Activated naive CD4-positive, alpha-beta T cell treated with anti-CD3 and anti-CD28 coated beads for 36 hours (primary cell): ENCODE results near the gene TMEM203. TPM values are rescaled to one million over a fixed set of nuclear protein-coding genes. Genes with fewer than 3 reads are reported as not detected.

ENCODE experiments used
- CTCF ChIA-PET: fragments of 350-600 bp; sonication (Branson Sonifier 250); formaldehyde crosslinking; loops from one replicate; lab custom pipeline; 2021; ENCODE audit warnings: antibody characterized with exemption; lab: Charles Lee
- DNase-seq: peaks from one replicate; pipeline ENCODE4 v3.0.0-alpha.2; 2020
- H3K27ac Mint-ChIP-seq: one replicate; pipeline ENCODE4 v1.8.0; 2021; ENCODE audit warnings: mild to moderate bottlenecking, mixed read lengths
- H3K27me3 Mint-ChIP-seq: one replicate; pipeline ENCODE4 v1.8.0; 2021; ENCODE audit warnings: low read depth, mixed read lengths
- H3K36me3 Mint-ChIP-seq: one replicate; pipeline ENCODE4 v1.8.0; 2021; ENCODE audit warnings: low read depth, mixed read lengths
- H3K4me1 Mint-ChIP-seq: one replicate; pipeline ENCODE4 v1.8.0; 2021; ENCODE audit warnings: low read depth, mixed read lengths
- H3K4me3 Mint-ChIP-seq: one replicate; pipeline ENCODE4 v1.8.0; 2021; ENCODE audit warnings: mild to moderate bottlenecking, moderate library complexity, mixed read lengths
- H3K9me3 Mint-ChIP-seq: one replicate; pipeline ENCODE4 v1.8.0; 2021; ENCODE audit warnings: mixed read lengths
- intact Hi-C: fragments of 100-400 bp; cut with micrococcal nuclease; formaldehyde crosslinking; loops from one replicate; pipeline ENCODE4 v1.15.1; 2023
- total RNA-seq, 2 experiments: library from RNA; stranded (reverse); gene quantifications; one replicate each; pipeline ENCODE4 v1.2.3, GENCODE V29; 2021

TMEM203 gene
- total RNA-seq, 2 experiments from 2014 or later, result 21.8 to 23.2 TPM

DNA sequence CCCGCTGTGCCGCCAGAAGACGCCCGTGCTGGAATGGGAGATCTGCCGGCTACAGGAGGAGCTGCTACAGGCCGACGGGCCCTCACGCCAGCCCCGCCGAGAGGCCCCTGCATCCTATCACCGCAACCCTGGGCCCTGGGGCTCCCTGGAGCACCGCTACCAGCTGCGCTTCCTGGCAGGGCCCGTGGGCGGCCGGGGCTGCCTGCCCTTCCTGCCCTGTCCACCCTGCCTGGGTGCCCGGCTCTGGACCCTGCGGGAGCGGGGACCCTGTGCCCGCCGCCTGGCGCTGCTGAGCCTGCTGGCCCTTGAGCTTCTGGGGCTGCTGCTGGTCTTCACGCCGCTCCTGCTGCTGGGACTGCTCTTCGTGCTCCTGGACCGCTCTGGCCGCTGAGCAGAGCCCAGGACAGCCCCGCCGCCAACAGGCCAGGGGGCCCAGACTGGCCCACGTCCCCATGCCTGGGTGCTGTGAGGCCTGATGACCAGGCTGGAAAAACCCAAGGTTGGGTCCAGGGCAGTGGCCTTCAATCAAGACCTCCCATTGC is 12.8 kb upstream of the TMEM203 start:
- Mint-ChIP-seq H3K4me3 (no peak overlapping the region), H3K36me3 (no peaks in the 10 kb centered on the region), H3K27ac (no peak overlapping the region), H3K4me1 (peaks cover 1% of the 10 kb centered on the region), H3K27me3 (no peaks in the 10 kb centered on the region), H3K9me3 (no peaks in the 10 kb centered on the region)
- intact Hi-C loops, result no loop called here
- CTCF ChIA-PET, result no interaction called here
- DNase-seq, result no peak

DNA sequence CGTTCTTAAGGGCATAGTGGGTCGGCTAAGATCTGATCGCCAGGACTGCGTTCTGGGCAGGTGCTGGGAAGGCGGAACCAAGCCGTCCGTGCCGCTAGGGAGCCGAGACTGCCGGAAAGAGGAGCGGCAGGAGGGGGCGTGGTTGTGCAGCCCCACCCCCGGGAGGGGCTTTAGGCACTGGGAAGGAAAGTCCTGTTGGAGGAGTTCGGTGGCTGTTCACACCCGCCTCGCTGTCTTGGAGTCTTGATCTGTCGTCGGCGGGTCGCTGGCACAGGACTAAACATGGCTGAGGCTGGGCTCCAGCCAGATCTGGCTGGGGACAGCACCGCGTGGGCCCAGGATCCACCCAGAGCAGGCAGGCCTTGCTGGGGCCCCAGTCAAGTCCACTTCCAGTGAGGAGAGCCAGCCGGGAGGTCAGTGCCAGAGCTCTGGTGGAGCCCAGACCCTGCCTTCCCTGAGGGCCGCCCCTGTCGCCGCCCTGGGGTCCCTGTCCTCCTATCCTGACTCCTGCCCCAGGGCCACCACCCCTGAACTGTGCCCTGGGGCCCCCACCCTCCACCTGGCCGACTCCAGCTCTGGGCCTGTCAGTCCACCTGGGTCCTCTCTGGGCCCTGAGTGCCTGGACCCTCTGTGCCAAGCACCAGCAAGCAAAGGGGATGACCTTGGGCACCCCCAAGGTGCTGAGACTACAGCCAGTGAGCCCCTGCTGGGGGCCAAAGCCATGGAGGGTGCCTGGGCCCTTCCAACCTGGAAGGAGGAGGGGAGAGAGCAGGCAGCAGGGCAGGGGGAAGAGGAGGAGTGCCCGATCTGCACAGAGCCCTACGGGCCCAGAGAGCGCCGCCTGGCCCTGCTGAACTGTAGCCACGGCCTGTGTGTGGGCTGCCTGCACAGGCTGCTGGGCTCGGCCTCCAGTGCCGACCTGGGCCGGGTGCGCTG is 12.1 kb upstream of the TMEM203 start:
- CTCF ChIA-PET, result interaction anchor here (0.7 kb wide), 1 partner anchor 11 kb away, joined by 5 read pairs; no protein-coding TSS in a partner anchor
- Mint-ChIP-seq H3K27me3 (no peaks in the 10 kb centered on the region), H3K27ac (no peak overlapping the region)

DNA sequence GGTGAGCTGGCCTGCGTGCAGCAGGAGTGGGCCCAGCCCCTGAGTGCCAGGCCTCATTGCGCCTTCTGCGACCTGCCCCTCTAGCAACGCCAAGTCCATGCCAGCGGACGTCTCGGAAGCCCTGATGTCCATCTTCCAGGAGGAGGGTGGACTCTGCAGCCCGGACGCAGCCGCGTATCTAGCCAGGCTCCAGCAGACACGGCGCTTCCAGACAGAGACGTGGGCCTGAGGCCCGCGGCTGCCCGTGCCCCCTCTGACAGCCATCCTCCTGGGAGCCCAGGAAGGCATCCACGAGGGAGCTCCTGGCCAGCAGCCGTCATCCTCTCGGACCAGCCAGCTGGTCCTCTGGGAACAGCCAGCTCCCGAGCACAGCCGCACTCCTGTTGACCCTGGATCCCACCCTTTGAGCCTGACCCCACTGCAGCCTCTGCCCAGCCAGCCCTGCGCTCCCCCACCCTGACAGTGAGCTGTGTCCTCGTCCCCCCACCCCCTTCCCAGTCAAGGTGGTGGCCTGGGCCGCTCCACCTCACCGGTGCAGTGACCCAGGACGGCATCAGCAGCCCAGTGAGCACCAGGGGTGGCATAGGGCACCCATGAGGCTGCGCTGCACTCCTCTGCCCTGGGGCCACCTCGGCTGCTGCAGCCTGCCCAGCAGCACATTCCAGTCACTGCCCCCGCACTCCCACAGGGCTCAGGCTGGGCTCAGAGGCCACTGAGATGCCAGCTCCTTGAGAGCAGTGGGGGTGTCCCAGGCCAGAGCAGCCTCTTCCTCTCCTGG is 10.9 kb upstream of the TMEM203 start:
- no peak overlapping the region for H3K4me3 Mint-ChIP-seq
- CTCF ChIA-PET, result no interaction called here
- intact Hi-C loops, result no loop called here
- H3K27me3 Mint-ChIP-seq, result no peaks in the 10 kb centered on the region
- peaks cover 2% of the 10 kb centered on the region for H3K36me3 Mint-ChIP-seq
- no peak for DNase-seq
- H3K27ac Mint-ChIP-seq, result no peak overlapping the region
- no peaks in the 10 kb centered on the region for H3K4me1 Mint-ChIP-seq
- no peaks in the 10 kb centered on the region for H3K9me3 Mint-ChIP-seq

More for the DNA sequence above, 12.1 kb upstream of the TMEM203 start:
- Mint-ChIP-seq H3K4me3 (no peak overlapping the region), H3K9me3 (no peaks in the 10 kb centered on the region), H3K36me3 (peaks cover 2% of the 10 kb centered on the region), H3K4me1 (no peaks in the 10 kb centered on the region)
- no peak for DNase-seq
- intact Hi-C loops, result no loop called here

DNA sequence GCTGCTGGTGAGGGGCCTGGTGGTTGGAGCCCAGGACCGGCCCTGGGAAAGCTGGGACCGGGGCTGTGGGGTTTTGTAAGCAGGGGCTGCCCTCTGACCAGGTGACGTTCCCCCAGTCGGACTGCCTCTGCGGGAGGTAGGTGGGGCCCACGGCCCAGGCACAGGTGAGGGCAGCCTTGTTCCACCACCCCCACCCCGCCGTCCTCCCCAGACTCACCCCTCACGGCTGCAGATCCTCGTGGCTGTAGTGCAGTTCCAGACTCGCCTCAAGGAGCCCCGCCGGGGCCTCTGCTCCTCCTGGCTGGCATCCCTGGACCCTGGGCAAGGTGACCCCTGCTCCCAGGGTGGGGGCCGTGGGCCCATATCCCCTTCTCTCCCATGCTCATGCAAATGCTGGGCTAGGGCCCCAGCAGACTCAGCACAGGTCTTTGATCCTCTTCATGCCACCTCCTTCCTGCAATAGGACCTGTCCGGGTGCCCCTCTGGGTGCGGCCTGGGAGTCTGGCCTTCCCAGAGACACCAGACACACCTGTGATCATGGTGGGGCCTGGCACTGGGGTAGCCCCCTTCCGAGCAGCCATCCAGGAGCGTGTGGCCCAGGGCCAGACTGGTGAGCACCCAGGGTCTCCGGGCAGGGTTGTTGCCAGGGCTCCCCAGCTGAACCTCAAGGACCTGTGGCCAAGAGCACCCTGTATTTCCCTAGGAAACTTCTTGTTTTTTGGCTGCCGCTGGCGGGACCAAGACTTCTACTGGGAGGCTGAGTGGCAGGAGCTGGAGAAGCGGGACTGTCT is 9.9 kb upstream of the TMEM203 start:
- no peaks in the 10 kb centered on the region for H3K27me3 Mint-ChIP-seq
- H3K4me3 Mint-ChIP-seq, result no peak overlapping the region
- no peaks in the 10 kb centered on the region for H3K4me1 Mint-ChIP-seq
- H3K27ac Mint-ChIP-seq, result no peak overlapping the region
- intact Hi-C loops, result no loop called here
- no peaks in the 10 kb centered on the region for H3K9me3 Mint-ChIP-seq
- peaks cover 2% of the 10 kb centered on the region for H3K36me3 Mint-ChIP-seq
- DNase-seq, result no peak
- CTCF ChIA-PET, result no interaction called here

DNA sequence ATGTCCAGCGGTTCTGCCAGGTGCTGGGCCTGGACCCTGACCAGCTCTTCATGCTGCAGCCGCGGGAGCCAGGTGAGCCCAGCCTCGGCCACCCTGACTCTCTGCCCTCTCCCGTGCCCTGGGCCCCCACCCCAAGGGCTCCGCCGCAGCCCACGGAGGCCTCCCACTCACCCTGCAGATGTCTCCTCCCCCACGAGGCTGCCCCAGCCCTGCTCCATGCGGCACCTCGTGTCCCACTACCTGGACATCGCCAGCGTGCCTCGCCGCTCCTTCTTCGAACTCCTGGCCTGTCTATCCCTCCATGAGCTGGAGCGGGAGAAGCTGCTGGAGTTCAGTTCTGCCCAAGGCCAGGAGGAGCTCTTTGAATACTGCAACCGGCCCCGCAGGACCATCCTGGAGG is 9.2 kb upstream of the TMEM203 start:
- Mint-ChIP-seq H3K27ac (no peak overlapping the region), H3K27me3 (no peaks in the 10 kb centered on the region), H3K4me1 (no peaks in the 10 kb centered on the region), H3K9me3 (no peaks in the 10 kb centered on the region), H3K4me3 (no peak overlapping the region), H3K36me3 (peaks cover 4% of the 10 kb centered on the region)
- DNase-seq, result no peak
- CTCF ChIA-PET, result no interaction called here
- intact Hi-C loops, result no loop called here

DNA sequence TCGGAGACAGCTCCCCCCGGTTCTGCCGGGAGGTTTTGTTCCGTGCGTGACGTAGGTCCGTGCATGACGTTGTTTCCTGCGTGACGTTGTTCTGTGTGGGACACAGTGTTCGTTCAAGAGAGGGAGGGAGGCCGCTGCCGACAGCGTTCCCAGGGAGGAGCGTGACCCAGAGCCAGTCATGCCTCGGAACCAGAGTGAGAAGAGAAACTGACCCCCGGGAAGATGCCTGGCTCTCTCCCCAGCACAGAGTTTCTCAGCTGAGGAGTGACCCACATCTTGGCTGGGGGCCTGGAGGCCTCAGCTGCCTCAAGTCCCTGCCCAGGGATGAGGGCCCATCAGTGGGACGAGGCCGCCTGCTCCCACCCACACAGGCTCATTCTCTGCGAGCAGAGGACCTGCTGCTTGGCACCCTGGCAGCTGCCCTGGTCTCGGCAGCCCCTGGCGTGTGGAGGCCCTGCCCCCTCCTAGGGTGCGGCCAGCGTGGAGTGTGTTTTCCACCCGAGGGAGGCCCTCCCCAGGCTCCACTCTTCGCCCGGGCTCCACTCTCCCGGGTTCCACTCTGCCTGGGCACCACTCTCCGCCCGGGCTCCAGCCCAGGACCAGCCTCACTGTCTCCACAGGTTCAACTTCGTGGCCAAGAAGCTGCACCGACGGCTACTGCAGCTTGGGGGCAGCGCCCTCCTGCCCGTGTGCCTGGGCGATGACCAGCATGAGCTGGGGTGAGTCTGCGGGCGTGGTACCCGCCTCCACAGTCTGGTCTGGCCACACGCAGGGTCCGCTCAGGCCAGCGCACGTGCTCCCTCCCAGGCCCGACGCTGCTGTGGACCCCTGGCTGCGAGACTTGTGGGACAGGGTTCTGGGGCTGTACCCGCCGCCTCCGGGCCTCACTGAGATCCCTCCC is 8.0 kb upstream of the TMEM203 start:
- CTCF ChIA-PET, result no interaction called here
- no peak overlapping the region for H3K4me3 Mint-ChIP-seq
- peaks cover 5% of the 10 kb centered on the region for H3K4me1 Mint-ChIP-seq
- no peaks in the 10 kb centered on the region for H3K27me3 Mint-ChIP-seq
- no peak for DNase-seq
- intact Hi-C loops, result no loop called here
- H3K9me3 Mint-ChIP-seq, result no peaks in the 10 kb centered on the region
- no peak overlapping the region for H3K27ac Mint-ChIP-seq
- H3K36me3 Mint-ChIP-seq, result peaks cover 12% of the 10 kb centered on the region

DNA sequence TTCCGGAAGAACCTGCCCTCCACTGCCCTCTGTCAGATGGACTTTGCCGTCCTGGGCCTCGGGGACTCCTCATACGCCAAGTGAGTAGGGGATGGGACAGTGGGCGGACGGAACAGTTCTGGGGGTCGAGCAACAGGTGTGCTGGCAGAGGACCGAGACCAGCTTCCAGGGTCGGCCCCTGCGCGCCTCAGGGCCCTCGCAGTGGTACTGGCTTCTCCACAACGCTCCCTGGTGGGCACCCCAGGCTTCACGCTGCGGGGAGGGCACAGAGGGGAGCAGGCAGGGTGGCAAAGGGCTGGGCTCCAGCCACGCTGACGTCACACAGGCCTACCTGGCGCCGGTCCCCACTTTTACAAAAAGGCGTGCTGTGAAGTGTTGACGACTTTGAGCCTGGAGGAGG is 7.1 kb upstream of the TMEM203 start:
- H3K36me3 Mint-ChIP-seq, result peaks cover 14% of the 10 kb centered on the region
- no peak overlapping the region for H3K4me3 Mint-ChIP-seq
- H3K27me3 Mint-ChIP-seq, result no peaks in the 10 kb centered on the region
- intact Hi-C loops, result no loop called here
- CTCF ChIA-PET, result no interaction called here
- no peak overlapping the region for H3K27ac Mint-ChIP-seq
- H3K9me3 Mint-ChIP-seq, result no peaks in the 10 kb centered on the region
- H3K4me1 Mint-ChIP-seq, result peaks cover 7% of the 10 kb centered on the region
- DNase-seq, result no peak

DNA sequence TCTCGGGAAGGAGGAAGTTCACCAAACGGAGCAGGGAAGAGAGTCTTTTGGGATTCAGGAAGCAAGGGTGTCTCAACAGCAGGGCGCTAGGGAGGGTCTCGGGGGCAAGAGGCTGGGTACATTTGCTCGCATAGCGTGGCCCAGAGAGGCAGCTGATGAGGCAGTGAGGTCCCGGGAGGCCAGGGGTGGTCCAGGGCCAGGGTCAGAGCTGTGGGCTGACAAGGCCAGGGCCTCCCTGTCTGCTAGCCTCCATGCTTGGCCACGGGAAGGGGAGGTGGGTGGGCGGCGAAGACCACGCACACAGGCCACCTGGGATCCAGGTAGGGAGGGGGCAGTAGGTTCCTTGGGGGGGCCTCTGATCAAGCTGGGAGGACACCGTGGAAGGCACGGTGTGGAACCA is 6.1 kb upstream of the TMEM203 start:
- peaks cover 17% of the 10 kb centered on the region for H3K4me1 Mint-ChIP-seq
- no peak for DNase-seq
- no peak overlapping the region for H3K27ac Mint-ChIP-seq
- H3K9me3 Mint-ChIP-seq, result no peaks in the 10 kb centered on the region
- no peaks in the 10 kb centered on the region for H3K27me3 Mint-ChIP-seq
- H3K36me3 Mint-ChIP-seq, result peaks cover 21% of the 10 kb centered on the region
- CTCF ChIA-PET, result no interaction called here
- intact Hi-C loops, result no loop called here
- no peak overlapping the region for H3K4me3 Mint-ChIP-seq

DNA sequence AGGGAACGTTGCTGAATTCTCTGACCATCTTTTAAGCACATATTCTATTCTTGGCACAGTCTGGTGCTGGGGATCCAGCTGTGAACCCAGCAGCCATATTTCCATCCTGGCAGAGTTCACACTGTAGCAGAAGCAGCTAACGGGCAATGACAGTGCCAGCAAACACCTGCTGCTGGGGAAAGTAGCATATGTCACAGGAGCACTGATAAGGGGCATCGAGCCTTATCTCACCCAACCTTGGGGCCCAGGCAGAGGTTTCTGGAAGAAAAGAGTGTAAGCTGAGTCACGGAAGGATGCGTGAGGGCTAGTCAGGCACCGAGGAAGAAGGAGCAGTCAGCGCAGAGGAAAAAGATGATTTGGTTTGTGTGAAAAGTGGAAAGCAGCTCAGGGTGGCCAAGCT is 1.2 kb upstream of the TMEM203 start:
- no peaks in the 10 kb centered on the region for H3K27me3 Mint-ChIP-seq
- H3K9me3 Mint-ChIP-seq, result no peaks in the 10 kb centered on the region
- no peak for DNase-seq
- H3K4me1 Mint-ChIP-seq, result peaks cover 47% of the 10 kb centered on the region
- H3K36me3 Mint-ChIP-seq, result peaks cover 25% of the 10 kb centered on the region
- CTCF ChIA-PET, result interaction anchor here (1.0 to 1.7 kb wide), 4 partner anchors 11 to 139 kb away, joined by 3 to 6 read pairs (median 4); partner anchors contain the start of gene SSNA1
- H3K27ac Mint-ChIP-seq, result peak overlapping the region; percentile 78
- peak overlapping the region; percentile 92 for H3K4me3 Mint-ChIP-seq
- intact Hi-C loops, result no loop called here

DNA sequence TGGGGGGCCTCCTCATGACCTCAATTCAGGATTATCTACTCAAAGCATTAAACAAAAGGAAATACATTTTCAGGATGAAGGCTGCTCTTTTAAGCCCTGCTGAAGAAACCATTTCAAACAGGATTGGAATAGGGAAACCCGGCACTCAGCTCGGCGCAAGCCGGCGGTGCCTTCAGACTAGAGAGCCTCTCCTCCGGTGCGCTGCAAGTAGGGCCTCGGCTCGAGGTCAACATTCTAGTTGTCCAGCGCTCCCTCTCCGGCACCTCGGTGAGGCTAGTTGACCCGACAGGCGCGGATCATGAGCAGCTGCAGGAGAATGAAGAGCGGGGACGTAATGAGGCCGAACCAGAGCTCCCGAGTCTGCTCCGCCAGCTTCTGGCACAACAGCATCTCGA is 720 bp downstream of the TMEM203 start:
- Mint-ChIP-seq H3K27ac (peak overlapping the region; percentile 84), H3K36me3 (peaks cover 23% of the 10 kb centered on the region)
- intact Hi-C loops, result loop anchor here (1.0 to 5.0 kb wide), 5 partner anchors 16 to 397 kb away; partner anchors contain the start of genes ANAPC2, RABL6, SSNA1 and TUBB4B

DNA sequence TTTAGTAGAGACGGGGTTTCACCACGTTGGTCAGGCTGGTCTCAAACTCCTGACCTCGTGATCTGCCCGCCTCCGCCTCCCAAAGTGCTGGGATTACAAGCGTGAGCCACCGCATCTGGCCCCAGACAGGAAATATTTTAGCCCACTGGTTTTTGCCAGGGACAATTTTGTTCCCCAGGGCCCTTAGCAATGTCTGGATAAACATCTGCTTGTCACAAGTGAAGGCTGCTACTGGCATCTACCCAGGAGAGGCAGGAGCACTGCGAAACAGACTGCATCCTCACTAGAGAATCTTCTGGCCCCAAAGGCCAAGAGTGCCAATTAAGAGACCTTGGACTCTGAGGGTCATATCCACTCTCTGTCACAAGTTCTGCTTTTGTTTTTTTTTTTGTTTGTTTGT is 2.5 kb downstream of the TMEM203 start:
- intact Hi-C loops, result loop anchor here (5.0 kb wide), 2 partner anchors 39 to 396 kb away; partner anchors contain the start of genes RABL6 and TUBB4B
- no peaks in the 10 kb centered on the region for H3K9me3 Mint-ChIP-seq
- DNase-seq, result no peak
- H3K4me3 Mint-ChIP-seq, result no peak overlapping the region
- H3K27ac Mint-ChIP-seq, result no peak overlapping the region
- H3K4me1 Mint-ChIP-seq, result peaks cover 50% of the 10 kb centered on the region
- H3K36me3 Mint-ChIP-seq, result peaks cover 14% of the 10 kb centered on the region
- H3K27me3 Mint-ChIP-seq, result no peaks in the 10 kb centered on the region
- CTCF ChIA-PET, result interaction anchor here (1.9 kb wide), 1 partner anchor 34 kb away, joined by 7 read pairs; no protein-coding TSS in a partner anchor

More for the DNA sequence above, 720 bp downstream of the TMEM203 start:
- H3K9me3 Mint-ChIP-seq, result no peaks in the 10 kb centered on the region
- DNase-seq, result no peak
- peaks cover 54% of the 10 kb centered on the region for H3K4me1 Mint-ChIP-seq
- peak overlapping the region; percentile 92 for H3K4me3 Mint-ChIP-seq
- CTCF ChIA-PET, result interaction anchor here (1.0 to 1.1 kb wide), 2 partner anchors 82 to 176 kb away, joined by 3 read pairs; no protein-coding TSS in a partner anchor
- H3K27me3 Mint-ChIP-seq, result no peaks in the 10 kb centered on the region
